Measurements from ENCODE around the gene MRGPRD.

MRGPRD gene

DNA sequence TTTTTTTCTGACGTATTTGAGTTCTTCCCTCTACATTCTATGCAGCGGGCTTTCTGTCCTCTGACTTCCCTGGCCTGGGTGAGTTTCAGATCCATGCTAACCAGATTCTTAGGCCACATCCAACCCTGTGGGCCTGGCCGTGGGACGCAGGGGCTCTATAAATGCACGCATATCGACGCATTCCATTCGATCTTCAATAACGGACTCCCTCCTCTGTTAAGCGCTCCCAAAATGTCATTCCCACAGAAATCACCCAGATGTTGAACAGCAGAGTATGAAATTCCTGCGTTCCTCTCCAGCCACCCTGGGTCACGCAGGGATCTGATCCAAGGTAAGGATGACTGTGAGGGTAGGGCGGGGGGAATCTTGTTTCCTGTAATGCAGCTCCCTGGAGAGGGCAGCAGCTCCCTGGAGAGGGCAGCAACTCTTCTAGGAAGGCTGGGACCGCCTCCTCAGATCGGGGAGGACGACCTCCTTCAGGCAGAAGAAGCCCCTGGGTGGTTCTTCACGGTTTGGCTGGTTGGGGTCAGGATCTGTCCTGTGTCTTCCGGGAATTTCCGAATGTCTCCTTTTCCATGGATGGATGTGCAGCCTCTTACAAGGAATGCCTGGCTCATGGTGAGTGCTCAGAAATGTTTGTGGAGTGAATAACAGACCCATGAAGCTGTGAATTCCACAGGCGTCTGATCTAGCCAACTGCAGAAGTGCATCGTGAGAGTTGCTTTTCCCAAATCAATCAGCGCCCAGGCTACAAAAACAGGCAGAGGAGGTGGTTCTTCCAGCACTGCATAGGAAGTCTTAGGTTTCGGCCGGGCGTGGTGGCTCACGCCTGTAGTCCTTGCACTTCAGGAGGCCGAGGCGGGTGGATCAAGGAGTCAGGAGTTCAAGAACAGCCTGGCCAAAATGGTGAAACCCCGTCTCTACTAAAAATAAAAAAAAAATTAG lies 12.2 kb downstream of the MRGPRD start:
- no peak for FAIRE-seq

DNA sequence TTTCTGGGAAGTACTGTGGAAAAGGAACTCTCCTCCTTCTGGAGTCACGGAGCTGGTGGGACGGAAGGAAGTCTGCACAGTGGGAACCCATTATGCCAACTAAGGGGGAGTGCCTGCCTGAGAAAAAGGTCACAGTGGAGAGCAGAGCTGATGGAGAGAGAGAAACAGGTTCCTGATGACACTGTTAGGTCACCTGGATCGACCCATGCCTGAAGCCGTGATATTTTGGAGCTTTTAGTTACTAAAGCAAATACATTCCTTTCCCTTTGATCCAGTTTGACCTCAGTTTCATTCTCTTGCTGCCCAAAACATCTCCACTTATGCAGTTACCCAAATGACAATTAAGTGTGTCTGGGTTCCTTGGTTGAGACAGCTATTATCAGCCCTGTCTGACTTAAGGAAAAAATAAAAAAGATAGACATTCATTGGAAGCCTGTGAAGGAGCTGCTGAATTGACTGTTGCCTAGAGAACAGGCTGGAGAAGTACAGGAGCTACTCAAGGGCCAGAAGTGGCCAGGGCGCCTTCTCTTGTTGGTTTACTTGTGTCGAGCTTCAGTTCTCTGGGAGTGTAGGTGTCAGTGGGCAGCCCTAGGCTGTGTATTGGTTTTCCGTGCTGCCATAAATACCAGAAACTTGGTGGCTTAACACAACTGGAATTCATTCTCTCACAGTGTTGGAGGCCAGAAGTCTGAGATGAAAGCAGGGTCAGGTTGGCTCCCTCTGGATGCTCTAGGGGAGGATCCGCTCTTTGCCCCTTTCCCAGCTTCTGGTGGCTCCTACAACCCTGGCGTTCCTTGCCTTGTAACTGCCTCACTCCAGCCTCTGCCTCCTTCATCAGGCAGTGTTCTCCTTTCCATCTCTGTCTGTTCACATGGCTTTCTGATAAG lies 13.6 kb downstream of the MRGPRD start:
- no peak for FAIRE-seq

DNA sequence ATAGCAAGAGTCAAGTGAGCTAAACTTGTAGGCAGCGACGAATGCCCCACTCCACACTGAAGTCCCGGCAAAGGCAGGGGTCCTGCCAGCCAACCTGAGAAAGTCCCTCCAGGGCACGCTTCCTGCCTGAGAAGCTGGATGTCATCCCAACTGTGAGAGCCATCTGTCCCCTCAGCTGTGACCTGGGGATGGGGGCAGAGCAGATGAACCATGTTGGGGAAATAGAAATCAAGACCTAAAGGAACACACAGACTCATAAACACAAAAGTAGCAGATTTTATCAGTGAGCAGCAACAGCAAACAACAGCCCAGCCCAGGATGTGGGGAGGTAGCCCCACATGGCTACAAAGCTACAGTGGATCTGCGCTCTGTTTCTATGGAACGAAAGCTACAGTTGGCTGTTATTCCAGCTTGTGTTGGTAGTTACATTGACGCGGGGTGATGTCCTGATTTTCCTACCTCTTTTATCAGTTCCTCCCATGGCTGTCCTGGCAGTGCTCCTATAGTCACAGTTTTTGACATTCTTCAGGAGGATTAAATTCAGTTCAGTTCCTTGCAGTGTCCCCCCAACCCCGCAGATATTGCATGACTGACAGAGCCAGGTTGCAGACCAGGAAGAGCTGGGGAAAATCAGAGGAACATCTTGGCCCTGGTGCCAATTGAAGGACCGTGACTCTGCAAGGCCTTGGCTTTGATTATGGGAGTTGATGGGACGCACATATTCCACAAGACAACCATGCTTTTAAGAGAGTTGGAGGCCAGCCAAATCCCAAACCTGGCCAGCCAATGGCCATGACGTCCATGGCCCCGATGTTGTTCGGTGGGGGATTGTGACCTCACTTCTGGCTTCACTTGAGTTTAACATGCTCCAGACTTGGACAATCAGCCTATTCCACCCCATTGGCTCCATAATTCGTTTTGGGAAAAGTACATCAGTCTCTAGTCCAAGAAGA lies 14.6 kb downstream of the MRGPRD start:
- FAIRE-seq, result no peak

DNA sequence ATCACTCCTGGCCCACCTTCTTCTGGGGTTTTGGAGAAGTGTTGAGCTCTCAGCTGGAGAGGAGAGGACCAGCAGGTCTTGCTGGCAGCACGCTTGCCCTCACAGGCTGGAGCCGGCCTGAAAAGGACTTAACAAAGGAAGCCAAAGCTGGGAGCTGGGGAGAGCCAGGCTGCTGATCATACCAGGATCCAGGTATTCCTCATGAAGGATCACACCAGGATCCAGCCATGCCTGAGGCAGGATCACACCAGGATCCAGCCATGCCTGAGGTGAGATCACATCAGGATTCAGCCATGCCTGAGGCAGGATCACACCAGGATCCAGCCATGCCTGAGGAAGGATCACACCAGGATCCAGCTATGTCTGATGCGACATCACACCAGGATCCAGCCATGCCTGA lies 17.0 kb downstream of the MRGPRD start:
- FAIRE-seq, result no peak

DNA sequence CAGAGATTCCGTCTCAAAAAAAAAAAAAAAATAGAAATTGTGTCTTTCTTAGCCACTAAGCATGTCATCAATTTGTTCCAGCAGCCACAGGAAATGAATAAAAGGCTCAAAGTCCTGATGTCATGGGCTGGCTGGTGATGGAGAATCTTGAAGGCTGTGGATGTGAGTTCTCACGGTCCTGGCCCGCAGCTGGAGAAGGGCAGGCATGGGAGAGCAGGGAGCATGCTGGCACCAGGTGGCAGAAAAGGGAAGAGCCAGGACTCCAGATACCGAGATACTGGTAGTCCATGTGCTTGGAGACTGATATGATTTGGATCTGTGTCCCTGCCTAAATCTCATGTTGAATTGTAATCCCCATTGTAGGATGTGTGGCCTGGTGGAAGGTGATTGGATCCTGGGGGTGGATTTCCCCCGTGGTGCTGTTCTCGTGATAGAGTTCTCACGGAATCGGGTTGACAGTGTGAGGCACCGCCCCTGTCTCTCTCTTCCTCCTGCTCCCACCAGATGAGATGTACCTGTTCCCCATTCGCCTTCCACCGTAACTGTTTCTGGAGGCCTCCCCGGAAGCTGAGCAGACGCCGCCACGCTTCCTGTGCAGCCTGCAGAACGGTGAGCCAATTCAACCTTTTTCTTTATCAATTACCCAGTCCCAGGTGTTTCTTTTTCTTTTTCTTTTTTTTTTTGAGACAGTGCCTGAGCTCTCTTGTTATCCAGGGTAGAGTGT lies 18.1 kb downstream of the MRGPRD start:
- FAIRE-seq, result no peak

DNA sequence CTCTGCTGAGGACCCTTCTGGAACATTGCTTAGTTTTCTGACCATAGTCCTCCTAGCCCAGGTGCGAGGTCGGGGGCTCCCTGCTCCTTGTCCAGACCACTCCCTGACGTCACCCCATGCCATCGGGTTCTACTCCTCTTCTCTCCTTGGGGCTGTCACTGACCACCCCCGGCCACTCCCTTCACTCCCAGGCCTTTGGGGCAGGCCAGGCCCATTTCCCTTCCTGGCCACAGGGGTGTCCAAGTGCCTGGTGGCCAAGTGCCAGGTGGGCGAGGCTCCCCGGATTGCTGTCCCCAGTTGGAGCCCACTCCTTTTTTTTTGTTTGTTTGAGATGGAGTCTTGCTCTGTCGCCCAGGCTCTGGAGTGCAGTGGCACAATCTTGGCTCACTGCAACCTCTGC lies 19.5 kb downstream of the MRGPRD start:
- no peak for FAIRE-seq

DNA sequence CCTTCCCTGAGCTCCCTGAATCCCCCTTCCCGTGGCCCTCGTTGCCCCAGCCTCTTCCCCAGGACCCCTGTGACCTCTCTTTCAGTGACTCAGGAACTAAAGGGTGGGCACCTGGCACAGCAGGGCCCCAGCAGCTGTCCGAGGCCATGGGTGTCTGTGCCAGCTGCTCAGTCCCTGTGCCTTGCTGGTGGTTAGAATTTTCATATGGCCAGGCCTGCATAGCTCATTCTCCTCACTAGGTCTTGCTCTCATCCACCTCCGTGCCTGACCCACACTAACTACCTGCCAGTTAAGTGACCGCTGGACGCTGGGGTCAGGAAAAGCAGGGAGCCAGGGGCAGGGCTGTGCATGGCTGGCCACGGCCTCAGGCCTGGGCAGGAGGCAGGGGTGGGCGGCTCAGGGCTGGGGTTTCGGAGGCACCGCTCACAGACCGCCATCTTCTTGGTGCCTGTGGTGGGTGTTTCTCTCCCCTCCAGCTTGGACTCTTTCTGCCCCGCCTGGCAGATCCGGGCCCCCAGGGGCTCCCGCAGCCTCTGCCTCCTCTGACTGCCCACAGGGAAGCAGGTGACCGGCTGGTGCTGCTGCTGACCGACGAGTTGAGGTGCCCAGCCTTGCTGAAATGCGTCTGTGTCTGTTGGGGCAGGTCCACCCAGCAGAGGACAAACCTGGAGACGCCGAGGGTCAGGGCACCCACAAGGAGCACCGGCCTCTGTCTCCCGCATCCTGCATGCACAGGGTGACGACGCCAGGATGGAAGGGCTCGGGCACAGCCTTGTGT lies 20.3 kb downstream of the MRGPRD start:
- no peak for FAIRE-seq

DNA sequence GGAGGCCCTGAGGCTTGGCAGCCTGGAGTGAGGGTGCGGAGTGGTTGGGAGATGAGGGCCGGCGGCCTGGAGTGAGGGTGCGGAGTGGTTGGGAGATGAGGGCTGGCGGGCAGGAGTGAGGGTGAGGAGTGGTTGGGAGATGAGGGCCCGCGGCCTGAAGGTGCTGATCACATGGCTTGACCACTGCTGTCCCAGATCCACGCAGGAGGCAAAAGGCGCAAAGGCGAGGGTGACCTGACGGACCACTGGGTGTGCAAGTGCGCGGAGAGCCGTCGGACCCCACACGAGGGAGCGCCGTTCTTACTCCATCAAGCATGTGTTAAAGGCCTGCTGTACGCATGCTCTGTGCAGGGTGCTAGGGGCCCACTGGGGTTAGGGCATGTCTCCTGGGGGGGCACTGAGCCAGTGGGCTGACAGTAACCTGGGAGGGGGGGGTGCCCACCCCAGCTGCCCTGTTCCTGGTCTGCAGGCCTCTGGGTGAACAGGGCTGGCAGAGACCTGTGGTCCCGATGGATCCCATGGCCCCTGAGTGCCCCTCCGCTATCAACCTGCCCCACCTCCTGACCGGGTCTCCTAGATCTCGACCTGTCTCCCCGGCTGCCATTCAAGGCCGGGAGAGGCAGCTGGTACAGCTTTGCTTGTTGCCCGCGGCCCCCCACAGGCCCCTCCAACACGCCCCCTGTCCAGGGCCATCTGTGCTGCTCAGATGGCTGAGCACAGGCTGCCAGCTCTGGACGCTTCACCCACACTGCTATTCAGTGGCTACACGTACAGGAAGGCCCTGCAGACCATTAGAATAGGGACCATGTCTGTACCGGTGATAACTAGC lies 21.1 kb downstream of the MRGPRD start:
- no peak for FAIRE-seq

DNA sequence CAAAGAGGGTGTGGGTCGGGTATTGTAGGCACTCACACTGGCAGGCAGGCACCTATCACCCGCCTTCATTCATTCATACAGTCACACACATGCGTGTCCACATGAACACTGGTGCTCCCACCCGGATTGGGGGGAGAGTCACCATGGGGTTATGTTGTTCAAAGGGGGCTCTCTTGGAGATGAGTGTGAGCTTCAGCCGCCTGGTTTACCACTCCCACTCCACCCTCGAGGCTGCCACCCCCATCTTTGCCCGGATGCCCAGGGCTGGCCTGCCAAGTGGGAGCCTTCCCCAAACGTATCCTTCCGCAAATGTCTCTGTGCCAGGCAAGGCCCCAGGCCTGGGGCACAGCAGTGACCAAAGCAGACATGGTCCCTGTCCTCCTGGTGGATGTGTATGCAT lies 22.6 kb downstream of the MRGPRD start:
- FAIRE-seq, result no peak

DNA sequence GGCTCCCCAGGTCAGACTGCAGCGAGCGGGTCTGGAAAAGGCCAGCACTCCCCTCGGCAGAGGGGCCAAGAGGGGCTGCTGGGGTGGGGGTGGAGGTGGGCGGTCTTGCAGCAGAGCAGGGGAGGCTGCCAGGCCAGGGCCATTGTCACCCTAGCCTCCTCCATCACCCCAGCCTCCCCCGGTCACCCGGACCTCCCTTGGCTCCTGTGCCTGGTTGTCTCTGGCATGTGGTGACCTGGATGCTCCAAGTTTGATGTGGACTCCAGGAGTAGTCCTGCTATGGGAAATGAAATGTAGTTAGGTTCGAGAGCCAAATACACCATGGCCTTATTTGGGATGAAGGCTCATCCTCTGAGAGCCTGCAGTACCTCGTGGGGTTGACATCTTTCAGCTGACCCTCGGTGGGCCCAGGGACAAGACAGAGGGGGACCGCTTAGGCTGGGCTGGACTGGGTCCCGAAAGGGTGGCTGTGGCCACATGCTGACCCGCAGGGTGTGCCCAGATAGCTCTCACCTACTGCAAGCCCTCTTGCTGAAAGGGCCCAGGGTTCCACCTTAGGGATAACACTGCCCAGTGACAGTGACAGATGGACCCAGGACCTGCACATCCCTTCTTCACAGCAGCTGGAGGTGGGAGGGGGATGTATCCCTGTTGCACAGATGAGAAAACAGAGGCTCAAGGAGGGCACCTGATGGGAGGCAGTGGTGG lies 24.1 kb downstream of the MRGPRD start:
- no peak for FAIRE-seq

DNA sequence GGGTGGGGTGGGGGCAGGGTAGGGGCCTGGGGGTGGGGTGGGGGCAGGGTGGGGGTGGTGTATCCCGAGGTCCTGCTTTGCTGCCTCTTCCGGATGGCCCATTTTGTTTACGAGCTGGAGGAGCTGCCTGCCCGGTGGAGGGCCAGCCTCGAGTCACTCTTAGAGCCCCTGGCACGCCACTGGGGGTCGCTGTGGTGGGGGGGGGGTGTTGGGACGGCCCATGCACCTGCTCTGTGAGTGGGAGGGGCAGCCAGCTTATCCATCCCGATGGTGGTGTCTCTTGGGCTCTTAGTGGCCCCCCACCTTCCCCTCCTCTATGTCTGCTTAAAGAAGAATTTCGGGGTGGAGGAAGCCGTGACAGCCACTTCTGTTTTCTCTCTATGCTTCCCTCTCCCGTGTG lies 24.6 kb downstream of the MRGPRD start:
- no peak for FAIRE-seq

DNA sequence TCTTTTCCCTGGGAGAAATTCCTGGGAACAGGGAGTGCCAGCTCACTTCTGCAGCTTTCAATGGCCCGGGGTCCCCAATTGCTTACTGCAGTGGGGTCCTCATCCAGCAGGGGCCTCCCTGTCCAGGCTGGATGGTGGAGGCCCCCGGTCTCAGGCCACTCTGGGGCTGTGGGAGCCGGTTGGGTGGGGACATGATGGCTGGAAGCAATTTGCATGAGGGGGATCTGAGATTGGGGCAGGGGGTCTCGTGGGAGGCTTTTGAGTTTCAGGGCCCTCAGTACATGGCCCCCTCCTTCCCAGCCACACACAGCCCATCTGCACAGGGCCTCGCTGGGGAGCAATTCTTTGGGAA lies 25.2 kb downstream of the MRGPRD start:
- no peak for FAIRE-seq

DNA sequence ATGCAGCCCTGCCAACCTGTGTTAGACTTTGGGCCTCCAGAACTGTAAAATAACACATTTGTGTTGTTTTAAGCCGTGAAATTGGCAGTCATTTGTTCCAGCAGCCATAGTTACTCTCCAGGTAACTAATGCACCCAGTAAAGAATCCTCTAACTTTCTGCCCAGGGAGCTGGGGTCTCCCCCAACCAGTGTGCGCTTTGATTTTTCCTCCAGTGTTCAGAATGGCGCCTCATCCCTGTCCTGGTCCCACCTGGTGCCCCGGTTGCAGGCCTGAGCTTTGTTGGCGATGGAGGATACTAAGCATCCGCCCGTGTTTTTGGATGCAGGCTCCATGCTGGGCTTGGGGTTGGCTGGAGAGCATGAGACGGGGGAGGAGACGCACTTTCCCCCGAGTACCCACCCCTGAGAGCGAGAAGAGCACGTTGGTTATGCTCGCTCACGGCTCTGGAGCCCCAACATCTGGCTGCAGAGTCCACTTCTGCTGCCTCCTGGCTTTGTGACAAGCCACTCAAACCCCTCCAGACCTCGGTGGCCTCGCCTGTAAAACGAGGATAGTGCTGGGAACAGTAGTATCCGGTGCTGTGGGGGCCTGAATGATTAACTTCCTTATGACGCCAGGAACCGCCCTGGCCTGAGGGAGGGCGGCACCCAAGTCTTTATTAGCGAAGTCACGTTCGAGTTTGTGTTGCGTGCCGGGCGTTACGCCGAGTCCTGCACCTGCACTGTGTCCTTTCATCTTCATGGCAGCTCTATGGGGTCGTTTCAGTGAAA lies 25.8 kb downstream of the MRGPRD start:
- no peak for FAIRE-seq

DNA sequence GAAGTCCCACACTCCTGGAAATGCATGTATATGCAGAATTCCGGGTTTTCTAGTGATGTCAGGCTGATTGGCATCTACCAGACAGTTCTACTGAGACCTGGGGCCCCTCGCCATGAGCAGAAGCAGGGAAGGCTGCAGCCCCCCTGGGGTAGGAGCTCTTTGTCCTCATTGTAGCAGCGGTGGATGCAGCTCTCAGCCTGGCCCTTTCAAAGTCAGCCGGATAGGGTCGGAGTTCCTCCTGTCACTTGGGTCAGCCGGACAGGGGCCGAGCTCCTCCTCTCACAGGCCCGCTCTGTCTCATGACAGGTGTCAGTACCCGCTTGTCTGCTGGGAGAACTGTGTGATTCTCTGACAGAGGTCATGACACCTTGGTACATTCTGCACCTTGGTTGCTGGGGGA lies 30.0 kb downstream of the MRGPRD start:
- no peak for FAIRE-seq

DNA sequence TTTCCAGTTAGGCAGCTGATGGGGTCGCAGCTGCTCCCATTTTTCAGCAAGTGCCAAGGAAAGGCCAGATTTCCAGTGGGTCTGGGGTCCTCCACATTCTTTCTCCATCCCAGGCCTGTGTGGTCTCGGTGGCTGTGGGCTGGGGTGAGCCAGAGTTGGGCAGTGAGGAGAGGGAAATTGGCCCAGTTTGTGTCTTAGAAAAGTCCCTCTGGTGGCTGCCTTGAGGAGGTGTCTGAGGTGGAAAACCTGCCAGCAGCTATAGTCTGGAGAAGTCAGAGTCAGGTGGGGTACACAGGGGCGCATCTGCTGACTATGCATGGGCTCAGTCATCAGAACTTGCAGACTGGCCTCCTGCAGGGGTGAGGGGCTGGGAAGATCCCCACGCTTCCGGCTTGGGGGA lies 30.5 kb downstream of the MRGPRD start:
- FAIRE-seq, result no peak

DNA sequence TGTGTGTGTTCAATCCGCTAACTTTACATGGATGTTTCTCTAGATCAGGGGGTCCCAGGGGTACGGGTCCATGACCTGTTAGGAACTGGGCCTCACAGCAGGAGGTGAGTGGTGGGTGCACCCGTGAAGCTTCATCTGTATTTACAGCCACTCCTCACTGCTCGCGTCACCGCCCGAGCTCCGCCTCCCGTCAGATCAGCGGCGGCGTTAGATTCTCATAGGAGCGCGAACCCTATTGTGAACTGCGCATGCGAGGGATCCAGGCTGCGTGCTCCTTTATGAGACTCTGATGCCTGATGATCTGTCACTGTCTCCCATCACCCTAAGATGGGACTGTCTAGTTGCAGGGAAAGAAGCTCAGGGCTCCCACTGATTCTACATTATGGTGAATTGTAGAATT lies 31.9 kb downstream of the MRGPRD start:
- FAIRE-seq, result no peak

DNA sequence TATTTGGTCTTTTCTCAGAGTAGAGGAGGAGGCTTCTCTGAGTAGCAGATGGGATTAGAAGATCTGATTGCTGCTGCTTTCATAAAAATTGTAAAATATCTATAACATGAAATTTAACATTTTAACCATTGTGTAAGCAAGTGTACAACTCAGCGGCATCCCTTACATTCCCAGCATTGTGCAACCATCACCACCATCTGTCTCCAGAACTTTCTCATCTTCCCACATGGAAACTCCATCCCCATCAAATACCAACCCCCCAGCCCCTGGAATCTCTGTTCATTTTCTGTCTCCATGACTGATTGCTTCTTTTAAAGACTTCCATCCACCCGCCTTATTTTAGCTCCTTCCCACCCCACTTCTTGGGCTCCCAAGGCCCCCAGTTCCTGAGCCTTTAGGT lies 32.3 kb downstream of the MRGPRD start:
- no peak for FAIRE-seq

DNA sequence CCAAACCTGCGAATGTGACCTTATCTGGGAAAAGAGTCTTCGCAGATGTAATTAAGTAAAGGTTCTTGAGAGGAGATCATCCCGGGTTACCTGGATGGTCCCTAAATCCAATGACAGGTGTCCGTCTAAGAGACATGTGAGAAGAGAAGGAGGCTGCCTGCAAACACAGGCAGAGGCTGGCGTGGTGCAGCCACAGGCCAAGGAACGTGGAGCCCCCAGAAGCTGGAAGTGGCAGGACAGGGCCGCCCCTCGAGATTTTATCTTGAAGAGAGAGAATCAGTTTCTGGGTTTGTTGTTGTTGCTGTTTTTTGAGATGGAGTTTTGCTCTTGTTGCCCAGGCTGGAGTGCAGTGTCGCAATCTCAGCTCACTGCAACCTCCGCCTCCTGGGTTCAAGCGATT lies 33.6 kb downstream of the MRGPRD start:
- FAIRE-seq, result no peak
